Smooth muscle cell (in vitro differentiated cells): ENCODE data around the gene ATP11A. TPM values are rescaled to one million over a fixed set of nuclear protein-coding genes. Genes with fewer than 3 reads are reported as not detected.
A peak's percentile ranks its signal among the peaks of the same experiment; 100 is the strongest.

Source experiments
- DNase-seq: peaks from one replicate; lab custom pipeline; 2025; ENCODE audit not compliant: unreplicated experiment; lab: John Stamatoyannopoulos, UW
- H2AFZ ChIP-seq: fragments of 200-600 bp; sonication (generic); 2 replicates; pipeline ENCODE4 v1.6.0; 2016; ENCODE audit warnings: antibody characterized with exemption, low read depth, mild to moderate bottlenecking
- H3F3A ChIP-seq: fragments of 200-600 bp; sonication (generic); 2 replicates; pipeline ENCODE4 v1.6.0; 2017; ENCODE audit warnings: antibody characterized with exemption, low read depth
- H3K27ac ChIP-seq: fragments of 200-600 bp; sonication (generic); 2 replicates; pipeline ENCODE4 v1.5.1; 2016; ENCODE audit warnings: low read depth, mild to moderate bottlenecking
- H3K27me3 ChIP-seq: fragments of 200-600 bp; sonication (generic); 2 replicates; pipeline ENCODE4 v1.6.1; 2016; ENCODE audit warnings: low read depth, mild to moderate bottlenecking
- H3K36me3 ChIP-seq: fragments of 200-600 bp; sonication (generic); 2 replicates; pipeline ENCODE4 v1.5.1; 2016; ENCODE audit warnings: low read depth
- H3K4me1 ChIP-seq: fragments of 200-600 bp; sonication (generic); 2 replicates; pipeline ENCODE4 v1.5.1; 2016; ENCODE audit warnings: low read depth
- H3K4me2 ChIP-seq: fragments of 200-600 bp; sonication (generic); 2 replicates; pipeline ENCODE4 v1.6.0; 2016; ENCODE audit warnings: mild to moderate bottlenecking
- H3K4me3 ChIP-seq: fragments of 200-600 bp; sonication (generic); 2 replicates; pipeline ENCODE4 v1.5.1; 2016; ENCODE audit warnings: mild to moderate bottlenecking
- H3K79me2 ChIP-seq: fragments of 200-600 bp; sonication (generic); 2 replicates; pipeline ENCODE4 v1.6.0; 2016; ENCODE audit warnings: low read depth, mild to moderate bottlenecking
- H3K9ac ChIP-seq: fragments of 200-600 bp; sonication (generic); 2 replicates; pipeline ENCODE4 v1.6.0; 2016; ENCODE audit warnings: low read depth
- H3K9me3 ChIP-seq: fragments of 200-600 bp; sonication (generic); replicated peaks from 2 replicates; pipeline ENCODE4 v1.5.1; 2016; ENCODE audit warnings: low read depth
- H4K20me1 ChIP-seq: fragments of 200-600 bp; sonication (generic); 2 replicates; pipeline ENCODE4 v1.6.0; 2016; ENCODE audit warnings: low read depth
- WGBS: methylation state at CpG from one replicate; pipeline ENCODE4 v1.1.7; 2016; ENCODE audit warnings: low lambda C conversion rate; 5-methylcytosine and 5-hydroxymethylcytosine counted together
- polyA plus RNA-seq: library from polyadenylated mRNA; unstranded; fragments of >200 nt; fragmentation: Nextera tagmentation; extraction: Ambion mirVana; gene quantifications from 2 replicates; pipeline ENCODE4 v1.2.1, GENCODE V29; 2016
- total RNA-seq: library from RNA; depleted of rRNA; stranded (reverse); fragments of >200 nt; gene quantifications from 2 replicates; pipeline ENCODE4 v1.2.3, GENCODE V29; 2014
- TF ChIP-seq, protein P1 (sequence below): fragments of 200-600 bp; sonication (generic); IDR thresholded peaks from 2 replicates; pipeline ENCODE4 v1.5.1; 2017; ENCODE audit warnings: borderline replicate concordance, mild to moderate bottlenecking, antibody characterized with exemption; ENCODE audit not compliant: insufficient read depth, poor library complexity, severe bottlenecking

The ATP11A gene
- total and polyA plus RNA-seq, 2 experiments from 2014 or later, result 6.5 to 7.5 TPM

DNA sequence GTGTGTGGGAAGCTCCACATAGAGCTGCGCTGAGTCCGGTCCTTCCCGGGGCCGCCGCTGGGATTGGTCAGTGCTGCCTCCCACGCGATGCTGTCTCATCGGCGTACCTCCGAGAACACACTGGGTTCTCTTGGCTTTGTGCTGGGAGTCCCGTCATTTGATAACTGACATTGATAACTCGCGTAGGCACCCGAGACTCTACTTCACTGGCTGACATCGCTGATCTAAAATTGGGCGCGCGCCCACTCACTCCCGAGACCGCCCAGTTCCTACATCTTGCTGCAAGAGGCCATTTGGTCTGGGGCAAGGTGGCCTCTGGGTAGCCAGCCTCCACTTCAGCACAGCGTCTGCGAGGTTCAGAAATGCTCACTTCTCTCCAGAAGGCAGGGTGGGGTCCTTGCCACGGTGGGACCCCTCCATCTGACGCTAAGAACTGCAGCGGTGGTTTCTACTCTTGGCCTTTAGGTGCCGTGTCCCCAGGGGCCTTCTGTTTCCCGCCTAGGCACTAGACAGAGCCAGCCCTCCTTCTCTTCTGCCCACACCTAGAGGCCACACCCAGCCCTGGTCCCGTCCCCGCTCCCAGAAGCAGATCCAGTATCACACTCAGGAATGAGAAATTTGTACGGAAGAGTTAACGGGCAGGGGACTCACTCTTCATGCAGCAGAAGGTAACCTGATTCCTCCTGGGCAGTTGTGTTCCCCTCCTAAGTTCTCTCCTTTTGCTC lies 40.7 kb upstream of the ATP11A start:
- DNase-seq, result no peak
- Histone ChIP-seq H3K9me3 (no peaks in the 10 kb centered on the region), H3K4me1 (peaks cover 5% of the 10 kb centered on the region), H3K79me2 (no peaks in the 10 kb centered on the region), H3K27me3 (no peaks in the 10 kb centered on the region), H4K20me1 (no peaks in the 10 kb centered on the region), H3K9ac (no peak overlapping the region), H3K4me3 (no peak overlapping the region), H3K4me2 (no peak overlapping the region), H3F3A (no peaks in the 10 kb centered on the region), H2AFZ (no peak overlapping the region), H3K27ac (no peak overlapping the region), H3K36me3 (no peaks in the 10 kb centered on the region)
- TF ChIP-seq, protein P1, sequence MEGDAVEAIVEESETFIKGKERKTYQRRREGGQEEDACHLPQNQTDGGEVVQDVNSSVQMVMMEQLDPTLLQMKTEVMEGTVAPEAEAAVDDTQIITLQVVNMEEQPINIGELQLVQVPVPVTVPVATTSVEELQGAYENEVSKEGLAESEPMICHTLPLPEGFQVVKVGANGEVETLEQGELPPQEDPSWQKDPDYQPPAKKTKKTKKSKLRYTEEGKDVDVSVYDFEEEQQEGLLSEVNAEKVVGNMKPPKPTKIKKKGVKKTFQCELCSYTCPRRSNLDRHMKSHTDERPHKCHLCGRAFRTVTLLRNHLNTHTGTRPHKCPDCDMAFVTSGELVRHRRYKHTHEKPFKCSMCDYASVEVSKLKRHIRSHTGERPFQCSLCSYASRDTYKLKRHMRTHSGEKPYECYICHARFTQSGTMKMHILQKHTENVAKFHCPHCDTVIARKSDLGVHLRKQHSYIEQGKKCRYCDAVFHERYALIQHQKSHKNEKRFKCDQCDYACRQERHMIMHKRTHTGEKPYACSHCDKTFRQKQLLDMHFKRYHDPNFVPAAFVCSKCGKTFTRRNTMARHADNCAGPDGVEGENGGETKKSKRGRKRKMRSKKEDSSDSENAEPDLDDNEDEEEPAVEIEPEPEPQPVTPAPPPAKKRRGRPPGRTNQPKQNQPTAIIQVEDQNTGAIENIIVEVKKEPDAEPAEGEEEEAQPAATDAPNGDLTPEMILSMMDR, result no peak
- WGBS, result 97% methylated on average over 31 of the region's 31 CpGs

DNA sequence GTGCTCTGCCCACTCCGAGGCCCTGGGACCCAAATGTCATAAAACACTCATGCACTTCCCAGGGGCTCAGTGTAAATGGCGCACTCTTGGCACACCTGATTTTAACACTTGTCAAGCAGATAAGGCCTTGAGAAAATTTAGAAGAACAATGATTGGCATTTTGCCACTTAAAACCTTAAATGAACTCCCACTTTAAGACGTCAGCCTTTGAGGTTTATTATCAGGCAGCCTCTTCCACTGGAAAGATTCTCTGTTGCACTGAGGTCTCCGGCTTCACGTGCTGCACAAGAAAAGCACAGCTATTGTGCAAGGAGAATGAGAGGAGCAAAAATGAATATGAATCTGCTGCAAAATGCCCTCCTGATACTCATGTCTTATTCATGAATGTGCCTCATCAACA lies 38.5 kb upstream of the ATP11A start:
- TF ChIP-seq, protein P1, result no peak
- no peak overlapping the region for H3K27ac ChIP-seq
- WGBS, result 62% methylated on average over 5 of the region's 5 CpGs
- no peak overlapping the region for H3K9ac ChIP-seq
- no peaks in the 10 kb centered on the region for H3K27me3 ChIP-seq
- H4K20me1 ChIP-seq, result no peaks in the 10 kb centered on the region
- no peak overlapping the region for H3K4me2 ChIP-seq
- H3F3A ChIP-seq, result no peaks in the 10 kb centered on the region
- no peak for DNase-seq
- peaks cover 5% of the 10 kb centered on the region for H3K4me1 ChIP-seq
- H3K9me3 ChIP-seq, result no peaks in the 10 kb centered on the region
- H3K4me3 ChIP-seq, result no peak overlapping the region
- H3K79me2 ChIP-seq, result no peaks in the 10 kb centered on the region
- no peaks in the 10 kb centered on the region for H3K36me3 ChIP-seq
- no peak overlapping the region for H2AFZ ChIP-seq

DNA sequence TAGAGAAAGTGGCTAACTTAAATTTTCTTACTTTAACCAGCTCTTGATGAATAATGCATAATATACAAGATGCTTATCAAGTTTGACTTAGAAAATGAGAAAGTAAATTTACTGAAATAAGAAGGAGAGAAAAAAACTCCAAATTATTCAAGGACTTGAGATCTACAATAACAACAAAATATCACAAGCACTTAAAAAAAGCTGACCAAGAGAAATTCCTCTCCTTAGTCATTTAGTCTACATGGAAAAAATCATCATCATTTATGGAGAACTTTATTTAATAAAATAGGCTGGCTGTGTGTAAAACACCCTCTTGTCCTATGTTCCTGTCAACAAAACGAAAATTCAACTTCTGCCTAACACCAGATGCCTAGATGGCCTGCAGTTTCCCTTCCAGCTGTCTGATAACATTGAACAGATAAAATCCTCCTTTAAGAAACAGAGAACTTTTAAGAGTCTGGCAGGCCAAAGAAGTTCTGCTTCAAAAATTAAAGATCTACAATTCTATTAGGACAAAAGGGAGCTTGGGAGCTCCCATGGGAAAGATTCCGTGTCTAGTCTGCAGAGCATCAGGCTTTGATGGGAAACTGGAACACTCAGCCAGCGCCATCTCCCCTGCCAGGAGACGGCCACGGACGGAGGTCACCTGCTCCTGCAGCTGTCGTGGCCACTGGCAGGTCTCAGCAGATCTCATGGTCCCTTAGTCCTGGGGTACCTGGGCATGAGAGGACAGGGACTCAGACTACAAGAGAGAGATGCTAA lies 37.9 kb upstream of the ATP11A start:
- Histone ChIP-seq H3K4me2 (no peak overlapping the region), H3K4me1 (peaks cover 5% of the 10 kb centered on the region), H3K4me3 (no peak overlapping the region), H3K79me2 (no peaks in the 10 kb centered on the region), H3K36me3 (no peaks in the 10 kb centered on the region), H4K20me1 (no peaks in the 10 kb centered on the region), H3K27ac (no peak overlapping the region), H3K9ac (no peak overlapping the region), H3F3A (no peaks in the 10 kb centered on the region), H3K27me3 (no peaks in the 10 kb centered on the region), H2AFZ (peak overlapping the region; percentile 34), H3K9me3 (no peaks in the 10 kb centered on the region)
- 51% methylated on average over 7 of the region's 7 CpGs for WGBS
- TF ChIP-seq, protein P1, result no peak
- DNase-seq, result no peak
